ENCODE measurements around the gene G6PC3. TPM values are rescaled to one million over a fixed set of nuclear protein-coding genes. Genes with fewer than 3 reads are reported as not detected.

Gene G6PC3
- total and polyA plus RNA-seq, 2 donors from 2014 or later, result 70.0 to 150 TPM

- intact Hi-C loops (cut with DNase I), result no loop called here
- H3K4me3 ChIP-seq (ENCODE audit: low read length in 3 of 3), result no peak overlapping the region
- peaks cover 2 to 18% (median 2%) of the 10 kb centered on the region in 3 donors for H3K36me3 ChIP-seq (ENCODE audit: control insufficient read depth in 2 of 3, insufficient read depth in 3 of 3, low read length in 3 of 3)
- no peaks in the 10 kb centered on the region for H3K27me3 ChIP-seq (ENCODE audit: control insufficient read depth, insufficient read depth, low read length)
- TF ChIP-seq, protein P1, sequence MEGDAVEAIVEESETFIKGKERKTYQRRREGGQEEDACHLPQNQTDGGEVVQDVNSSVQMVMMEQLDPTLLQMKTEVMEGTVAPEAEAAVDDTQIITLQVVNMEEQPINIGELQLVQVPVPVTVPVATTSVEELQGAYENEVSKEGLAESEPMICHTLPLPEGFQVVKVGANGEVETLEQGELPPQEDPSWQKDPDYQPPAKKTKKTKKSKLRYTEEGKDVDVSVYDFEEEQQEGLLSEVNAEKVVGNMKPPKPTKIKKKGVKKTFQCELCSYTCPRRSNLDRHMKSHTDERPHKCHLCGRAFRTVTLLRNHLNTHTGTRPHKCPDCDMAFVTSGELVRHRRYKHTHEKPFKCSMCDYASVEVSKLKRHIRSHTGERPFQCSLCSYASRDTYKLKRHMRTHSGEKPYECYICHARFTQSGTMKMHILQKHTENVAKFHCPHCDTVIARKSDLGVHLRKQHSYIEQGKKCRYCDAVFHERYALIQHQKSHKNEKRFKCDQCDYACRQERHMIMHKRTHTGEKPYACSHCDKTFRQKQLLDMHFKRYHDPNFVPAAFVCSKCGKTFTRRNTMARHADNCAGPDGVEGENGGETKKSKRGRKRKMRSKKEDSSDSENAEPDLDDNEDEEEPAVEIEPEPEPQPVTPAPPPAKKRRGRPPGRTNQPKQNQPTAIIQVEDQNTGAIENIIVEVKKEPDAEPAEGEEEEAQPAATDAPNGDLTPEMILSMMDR (IDR thresholded peaks at IDR 0.05; ENCODE audit: borderline replicate concordance, extremely low read depth, insufficient read depth), result no peak
- H3K4me1 ChIP-seq (ENCODE audit: control insufficient read depth in 2 of 3, insufficient read depth in 2 of 3, low read depth in 1 of 3, low read length in 3 of 3), result peaks cover 0 to 7% (median 4%) of the 10 kb centered on the region in 3 donors
- H3K27ac ChIP-seq (ENCODE audit: low read depth in 2 of 2, low read length in 2 of 2), result no peak overlapping the region
- no peak overlapping the region for H3K9ac ChIP-seq (ENCODE audit: low read length in 3 of 3)
- FAIRE-seq (no peak), DNase-seq (no peak)
- H3K9me3 ChIP-seq (ENCODE audit: control insufficient read depth in 2 of 3, insufficient read depth in 1 of 3, low read length in 3 of 3), result no peaks in the 10 kb centered on the region
Observed at GRCh38 chr17:44061446-44061845, 9.1 kb upstream of the G6PC3 start.

DNA sequence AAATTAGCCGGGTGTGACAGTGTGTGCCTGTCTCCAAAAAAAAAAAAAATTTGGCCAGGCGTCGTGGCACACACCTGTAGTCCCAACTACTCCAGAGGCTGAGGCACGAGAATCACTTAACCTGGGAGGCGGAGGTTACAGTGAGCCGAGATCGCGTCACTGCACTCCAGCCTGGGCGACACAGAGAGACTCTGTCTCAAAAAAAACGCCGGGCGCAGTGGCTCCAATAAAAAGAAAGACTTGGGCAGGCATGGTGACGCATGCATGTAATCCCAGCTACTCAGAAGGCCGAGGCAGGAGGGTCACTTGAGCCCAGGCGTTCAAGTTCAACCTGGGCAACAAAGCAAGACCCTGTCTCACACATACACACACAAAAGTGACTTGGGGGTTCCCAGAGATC, 7.7 kb upstream of the G6PC3 start:
- intact Hi-C loops (cut with DNase I), result no loop called here
- H3K27me3 ChIP-seq (ENCODE audit: control insufficient read depth, insufficient read depth, low read length), result no peaks in the 10 kb centered on the region
- H3K9ac ChIP-seq (ENCODE audit: low read length in 3 of 3), result no peak overlapping the region
- no peak overlapping the region for H3K27ac ChIP-seq (ENCODE audit: low read depth in 2 of 2, low read length in 2 of 2)
- DNase-seq, result no peak
- H3K4me3 ChIP-seq (ENCODE audit: low read length in 3 of 3), result no peak overlapping the region
- no peaks in the 10 kb centered on the region for H3K9me3 ChIP-seq (ENCODE audit: control insufficient read depth in 2 of 3, insufficient read depth in 1 of 3, low read length in 3 of 3)
- TF ChIP-seq, protein P1 (IDR thresholded peaks at IDR 0.05; ENCODE audit: borderline replicate concordance, extremely low read depth, insufficient read depth), result no peak
- H3K36me3 ChIP-seq (ENCODE audit: control insufficient read depth in 2 of 3, insufficient read depth in 3 of 3, low read length in 3 of 3), result peaks cover 2 to 18% (median 2%) of the 10 kb centered on the region in 3 donors
- no peak for FAIRE-seq
- H3K4me1 ChIP-seq (ENCODE audit: control insufficient read depth in 2 of 3, insufficient read depth in 2 of 3, low read depth in 1 of 3, low read length in 3 of 3), result peaks cover 0 to 7% (median 4%) of the 10 kb centered on the region in 3 donors

- DNase-seq, result no peak
- intact Hi-C loops (cut with DNase I), result no loop called here
- TF ChIP-seq, protein P1 (IDR thresholded peaks at IDR 0.05; ENCODE audit: borderline replicate concordance, extremely low read depth, insufficient read depth), result no peak
- no peaks in the 10 kb centered on the region for H3K27me3 ChIP-seq (ENCODE audit: control insufficient read depth, insufficient read depth, low read length)
- H3K4me1 ChIP-seq (ENCODE audit: control insufficient read depth in 2 of 3, insufficient read depth in 2 of 3, low read depth in 1 of 3, low read length in 3 of 3), result peaks cover 0 to 5% (median 4%) of the 10 kb centered on the region in 3 donors
- peaks cover 2 to 16% (median 2%) of the 10 kb centered on the region in 3 donors for H3K36me3 ChIP-seq (ENCODE audit: control insufficient read depth in 2 of 3, insufficient read depth in 3 of 3, low read length in 3 of 3)
- H3K4me3 ChIP-seq (ENCODE audit: low read length in 3 of 3), result no peak overlapping the region
- H3K27ac ChIP-seq (ENCODE audit: low read depth in 2 of 2, low read length in 2 of 2), result no peak overlapping the region
- no peak for FAIRE-seq
- no peak overlapping the region for H3K9ac ChIP-seq (ENCODE audit: low read length in 3 of 3)
- no peaks in the 10 kb centered on the region for H3K9me3 ChIP-seq (ENCODE audit: control insufficient read depth in 2 of 3, insufficient read depth in 1 of 3, low read length in 3 of 3)
Observed at GRCh38 chr17:44063704-44064639, 6.6 kb upstream of the G6PC3 start.
